ENCODE data around the gene PLPPR1. TPM values are rescaled to one million over a fixed set of nuclear protein-coding genes. Genes with fewer than 3 reads are reported as not detected.
A peak's percentile ranks its signal among the peaks of the same experiment; 100 is the strongest.

Gene PLPPR1
- total and polyA plus RNA-seq, 2 of the 13 experiments (the other 11 are each of a cell fraction or from before 2014, with no cell fraction given), result 16.0 to 84.7 TPM

DNA sequence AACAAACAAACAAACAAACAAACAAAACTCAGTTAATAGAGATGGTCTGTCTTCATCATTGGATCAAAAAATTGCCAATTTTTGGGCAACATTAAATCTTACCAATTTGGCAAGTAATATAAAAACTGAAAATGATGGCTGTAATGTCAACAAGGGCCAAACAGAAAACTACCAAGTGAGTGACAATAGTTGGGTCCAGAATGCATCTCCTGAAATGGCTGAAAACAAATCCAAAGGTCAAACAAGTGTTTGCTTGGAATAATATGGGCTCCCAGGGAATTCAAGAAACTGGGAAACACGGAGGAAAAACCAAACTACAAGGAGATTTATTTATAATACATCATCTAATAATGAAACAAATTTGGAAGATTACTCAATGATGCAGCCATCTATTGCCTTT is 331.2 kb downstream of the PLPPR1 start (continued):
- TF ChIP-seq SUZ12 (IDR thresholded peaks at IDR 0.05; ENCODE audit: low read depth, low read length) (no peak), GABPB1 (CRISPR knock-in tag; IDR thresholded peaks at IDR 0.05) (no peak), EHMT2 (IDR thresholded peaks at IDR 0.05; ENCODE audit: borderline replicate concordance, low read depth, low read length) (peak; percentile 74), HNF4G (IDR thresholded peaks at IDR 0.05; ENCODE audit: borderline replicate concordance, low read depth, low read length) (peak; percentile 39; the same call in 1 of the 2 replicates), HNF4G (CRISPR knock-in tag; IDR thresholded peaks at IDR 0.05; ENCODE audit: borderline replicate concordance, low read depth) (no peak), SMYD3 (CRISPR knock-in tag; IDR thresholded peaks at IDR 0.05) (no peak), ZNF75D (CRISPR knock-in tag; IDR thresholded peaks at IDR 0.05; ENCODE audit: borderline replicate concordance) (no peak), ZNF614 (CRISPR knock-in tag; IDR thresholded peaks at IDR 0.05; ENCODE audit: borderline replicate concordance) (0 out of 2 replicates have a peak, but pooled peaks have one; percentile 25), MED1 (CRISPR knock-in tag; IDR thresholded peaks at IDR 0.05) (peak; percentile 59; the same call in 1 of the 2 replicates), FOXA3 (CRISPR knock-in tag; IDR thresholded peaks at IDR 0.05) (peak; percentile 82), RARA (CRISPR knock-in tag; IDR thresholded peaks at IDR 0.05) (0 out of 2 replicates have a peak, but pooled peaks have one; percentile 7), ZNF333 (CRISPR knock-in tag; IDR thresholded peaks at IDR 0.05; ENCODE audit: borderline replicate concordance) (no peak), HMG20A (CRISPR knock-in tag; IDR thresholded peaks at IDR 0.05; ENCODE audit: borderline replicate concordance) (peak; percentile 13; the same call in 1 of the 2 replicates), KAT8 (CRISPR knock-in tag; IDR thresholded peaks at IDR 0.05) (0 out of 2 replicates have a peak, but pooled peaks have one; percentile 12), SOX5 (CRISPR knock-in tag; IDR thresholded peaks at IDR 0.05; ENCODE audit: borderline replicate concordance) (peak; percentile 26; the same call in 1 of the 2 replicates), GATAD2A (CRISPR knock-in tag; IDR thresholded peaks at IDR 0.05) (0 out of 2 replicates have a peak, but pooled peaks have one; percentile 45), FOXP1 (IDR thresholded peaks at IDR 0.05) (peak; percentile 38; the same call in 1 of the 2 replicates), FOXP1 (CRISPR knock-in tag; IDR thresholded peaks at IDR 0.05) (peak; percentile 48; the same call in 1 of the 2 replicates), NKX3-1 (CRISPR knock-in tag; IDR thresholded peaks at IDR 0.05) (no peak)
- TF ChIP-seq, protein P1, sequence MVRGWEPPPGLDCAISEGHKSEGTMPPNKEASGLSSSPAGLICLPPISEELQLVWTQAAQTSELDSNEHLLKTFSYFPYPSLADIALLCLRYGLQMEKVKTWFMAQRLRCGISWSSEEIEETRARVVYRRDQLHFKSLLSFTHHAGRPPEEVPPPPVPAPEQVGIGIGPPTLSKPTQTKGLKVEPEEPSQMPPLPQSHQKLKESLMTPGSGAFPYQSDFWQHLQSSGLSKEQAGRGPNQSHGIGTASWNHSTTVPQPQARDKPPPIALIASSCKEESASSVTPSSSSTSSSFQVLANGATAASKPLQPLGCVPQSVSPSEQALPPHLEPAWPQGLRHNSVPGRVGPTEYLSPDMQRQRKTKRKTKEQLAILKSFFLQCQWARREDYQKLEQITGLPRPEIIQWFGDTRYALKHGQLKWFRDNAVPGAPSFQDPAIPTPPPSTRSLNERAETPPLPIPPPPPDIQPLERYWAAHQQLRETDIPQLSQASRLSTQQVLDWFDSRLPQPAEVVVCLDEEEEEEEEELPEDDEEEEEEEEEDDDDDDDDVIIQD (CRISPR knock-in tag; IDR thresholded peaks at IDR 0.05; ENCODE audit: low read depth), result peak; percentile 85; the same call in 1 of the 2 replicates
- TF ChIP-seq, protein P2, sequence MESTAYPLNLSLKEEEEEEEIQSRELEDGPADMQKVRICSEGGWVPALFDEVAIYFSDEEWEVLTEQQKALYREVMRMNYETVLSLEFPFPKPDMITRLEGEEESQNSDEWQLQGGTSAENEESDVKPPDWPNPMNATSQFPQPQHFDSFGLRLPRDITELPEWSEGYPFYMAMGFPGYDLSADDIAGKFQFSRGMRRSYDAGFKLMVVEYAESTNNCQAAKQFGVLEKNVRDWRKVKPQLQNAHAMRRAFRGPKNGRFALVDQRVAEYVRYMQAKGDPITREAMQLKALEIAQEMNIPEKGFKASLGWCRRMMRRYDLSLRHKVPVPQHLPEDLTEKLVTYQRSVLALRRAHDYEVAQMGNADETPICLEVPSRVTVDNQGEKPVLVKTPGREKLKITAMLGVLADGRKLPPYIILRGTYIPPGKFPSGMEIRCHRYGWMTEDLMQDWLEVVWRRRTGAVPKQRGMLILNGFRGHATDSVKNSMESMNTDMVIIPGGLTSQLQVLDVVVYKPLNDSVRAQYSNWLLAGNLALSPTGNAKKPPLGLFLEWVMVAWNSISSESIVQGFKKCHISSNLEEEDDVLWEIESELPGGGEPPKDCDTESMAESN (CRISPR knock-in tag; conservative IDR thresholded peaks at IDR 0.05), result no peak
- TF ChIP-seq, protein P3, sequence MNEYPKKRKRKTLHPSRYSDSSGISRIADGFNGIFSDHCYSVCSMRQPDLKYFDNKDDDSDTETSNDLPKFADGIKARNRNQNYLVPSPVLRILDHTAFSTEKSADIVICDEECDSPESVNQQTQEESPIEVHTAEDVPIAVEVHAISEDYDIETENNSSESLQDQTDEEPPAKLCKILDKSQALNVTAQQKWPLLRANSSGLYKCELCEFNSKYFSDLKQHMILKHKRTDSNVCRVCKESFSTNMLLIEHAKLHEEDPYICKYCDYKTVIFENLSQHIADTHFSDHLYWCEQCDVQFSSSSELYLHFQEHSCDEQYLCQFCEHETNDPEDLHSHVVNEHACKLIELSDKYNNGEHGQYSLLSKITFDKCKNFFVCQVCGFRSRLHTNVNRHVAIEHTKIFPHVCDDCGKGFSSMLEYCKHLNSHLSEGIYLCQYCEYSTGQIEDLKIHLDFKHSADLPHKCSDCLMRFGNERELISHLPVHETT (CRISPR knock-in tag; conservative IDR thresholded peaks at IDR 0.05), result no peak
- TF ChIP-seq, protein P4, sequence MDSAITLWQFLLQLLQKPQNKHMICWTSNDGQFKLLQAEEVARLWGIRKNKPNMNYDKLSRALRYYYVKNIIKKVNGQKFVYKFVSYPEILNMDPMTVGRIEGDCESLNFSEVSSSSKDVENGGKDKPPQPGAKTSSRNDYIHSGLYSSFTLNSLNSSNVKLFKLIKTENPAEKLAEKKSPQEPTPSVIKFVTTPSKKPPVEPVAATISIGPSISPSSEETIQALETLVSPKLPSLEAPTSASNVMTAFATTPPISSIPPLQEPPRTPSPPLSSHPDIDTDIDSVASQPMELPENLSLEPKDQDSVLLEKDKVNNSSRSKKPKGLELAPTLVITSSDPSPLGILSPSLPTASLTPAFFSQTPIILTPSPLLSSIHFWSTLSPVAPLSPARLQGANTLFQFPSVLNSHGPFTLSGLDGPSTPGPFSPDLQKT (CRISPR knock-in tag; IDR thresholded peaks at IDR 0.05; ENCODE audit: borderline replicate concordance), result no peak
- TF ChIP-seq, protein P5, sequence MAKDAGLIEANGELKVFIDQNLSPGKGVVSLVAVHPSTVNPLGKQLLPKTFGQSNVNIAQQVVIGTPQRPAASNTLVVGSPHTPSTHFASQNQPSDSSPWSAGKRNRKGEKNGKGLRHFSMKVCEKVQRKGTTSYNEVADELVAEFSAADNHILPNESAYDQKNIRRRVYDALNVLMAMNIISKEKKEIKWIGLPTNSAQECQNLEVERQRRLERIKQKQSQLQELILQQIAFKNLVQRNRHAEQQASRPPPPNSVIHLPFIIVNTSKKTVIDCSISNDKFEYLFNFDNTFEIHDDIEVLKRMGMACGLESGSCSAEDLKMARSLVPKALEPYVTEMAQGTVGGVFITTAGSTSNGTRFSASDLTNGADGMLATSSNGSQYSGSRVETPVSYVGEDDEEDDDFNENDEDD (CRISPR knock-in tag; IDR thresholded peaks at IDR 0.05; ENCODE audit: borderline replicate concordance), result no peak
- TF ChIP-seq, protein P6, sequence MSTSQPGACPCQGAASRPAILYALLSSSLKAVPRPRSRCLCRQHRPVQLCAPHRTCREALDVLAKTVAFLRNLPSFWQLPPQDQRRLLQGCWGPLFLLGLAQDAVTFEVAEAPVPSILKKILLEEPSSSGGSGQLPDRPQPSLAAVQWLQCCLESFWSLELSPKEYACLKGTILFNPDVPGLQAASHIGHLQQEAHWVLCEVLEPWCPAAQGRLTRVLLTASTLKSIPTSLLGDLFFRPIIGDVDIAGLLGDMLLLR (CRISPR knock-in tag; IDR thresholded peaks at IDR 0.05), result no peak
